Activated naive CD4-positive, alpha-beta T cell treated with Interleukin-2 at 50 U/mL for 16 hours (primary cell): ENCODE measurements around the gene RPAP2.
"Not testable (repeated sequence)": the region's sequence is repeated elsewhere in the genome, so short reads cannot be mapped to it uniquely, and the experiment has no call there.

ENCODE experiments used
- DNase-seq: peaks from one replicate; pipeline ENCODE4 v3.0.0-alpha.2; 2020

The RPAP2 gene

GRCh38 chr1:92377991-92378390 is 79.1 kb downstream of the RPAP2 start:
- DNase-seq = not testable (repeated sequence)

GRCh38 chr1:92380867-92381266 is 82.0 kb downstream of the RPAP2 start:
- DNase-seq = no peak

GRCh38 chr1:92393966-92394365 is 95.1 kb downstream of the RPAP2 start:
- not testable (repeated sequence) for DNase-seq

DNA sequence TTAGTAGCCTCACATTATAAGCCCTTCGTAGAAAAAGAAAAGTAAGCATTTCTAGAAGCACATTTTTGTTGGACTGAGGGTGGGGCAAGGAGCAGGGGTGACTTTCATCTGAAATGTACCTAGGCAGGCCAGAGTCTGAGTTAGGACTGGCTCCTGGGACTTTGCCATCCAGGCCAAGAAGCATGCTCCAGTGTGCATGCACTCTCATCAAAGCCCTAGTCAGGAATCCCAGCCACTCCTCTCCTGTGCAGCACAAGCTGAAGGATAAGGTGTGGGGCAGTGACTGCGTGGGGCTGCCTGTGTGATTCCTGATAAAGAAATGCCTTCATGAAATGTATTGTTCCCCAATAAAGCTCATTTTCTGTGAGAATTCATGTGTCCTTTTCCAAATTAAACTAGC is 99.7 kb downstream of the RPAP2 start:
- DNase-seq = no peak

DNA sequence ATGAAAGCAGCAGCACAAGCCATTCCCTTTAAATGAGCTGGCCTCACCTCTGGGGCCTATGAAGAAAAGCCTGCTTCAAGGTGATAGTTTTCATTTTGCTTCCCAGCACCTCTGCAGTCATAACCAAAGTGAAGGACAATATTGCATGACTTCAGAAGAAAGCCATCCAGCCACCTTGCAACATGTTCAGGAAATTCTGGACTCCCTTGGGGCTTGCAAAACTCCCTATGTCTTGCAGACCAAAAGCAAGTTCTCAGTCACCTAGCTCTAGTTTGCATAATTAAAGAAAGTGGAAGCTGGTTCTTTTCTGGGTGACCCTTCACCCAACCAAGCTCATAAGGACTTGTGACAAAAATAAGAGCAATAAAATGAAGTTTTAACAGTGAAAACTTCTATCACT is 100.2 kb downstream of the RPAP2 start:
- no peak for DNase-seq

DNA sequence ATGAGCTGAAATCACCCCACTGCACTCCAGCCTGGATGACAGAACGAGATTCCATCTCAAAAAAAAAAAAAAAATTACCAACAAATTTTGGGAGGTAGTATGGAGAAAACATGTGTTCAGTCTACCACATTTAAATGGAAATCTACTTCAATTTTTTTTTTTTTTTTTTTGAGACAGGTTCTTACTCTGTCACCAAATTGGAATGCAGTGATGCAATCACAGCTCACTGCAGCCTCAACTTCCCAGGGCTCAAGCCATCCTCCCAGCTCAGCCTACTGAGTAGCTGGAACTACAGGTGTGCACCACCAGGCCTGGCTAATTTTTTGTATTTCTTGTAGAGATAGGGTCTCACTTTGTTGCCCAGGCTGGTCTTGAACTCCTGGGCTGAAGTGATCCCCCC is 105.8 kb downstream of the RPAP2 start:
- no peak for DNase-seq

- no peak for DNase-seq
Measured at GRCh38 chr1:92408825-92409224, 110.0 kb downstream of the RPAP2 start.

- no peak for DNase-seq
Measured at GRCh38 chr1:92409946-92410549, 111.2 kb downstream of the RPAP2 start.

GRCh38 chr1:92410706-92411105 is 111.8 kb downstream of the RPAP2 start:
- DNase-seq = peak; percentile 27

DNA sequence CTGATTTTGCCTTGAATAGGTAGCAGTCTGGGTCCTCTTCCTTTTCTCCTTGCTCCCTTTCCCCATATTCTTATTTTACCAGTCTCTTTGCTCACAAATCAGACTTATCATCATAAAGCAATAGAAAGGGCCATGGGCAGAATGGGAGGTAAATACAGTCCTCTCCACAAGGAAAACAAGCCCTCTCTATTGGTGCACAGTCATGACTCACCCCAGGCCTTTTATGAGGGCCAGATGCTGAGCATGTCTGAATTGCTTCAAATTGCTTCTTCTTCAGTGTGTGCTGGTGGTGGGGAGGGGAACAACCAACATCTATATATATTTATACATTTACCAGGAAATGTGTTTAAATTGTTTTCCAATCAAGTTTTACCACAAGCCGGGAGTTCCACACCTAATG is 112.7 kb downstream of the RPAP2 start:
- DNase-seq = no peak

- DNase-seq = no peak
Measured at GRCh38 chr1:92419642-92420041, 120.8 kb downstream of the RPAP2 start.

GRCh38 chr1:92424381-92424780 is 125.5 kb downstream of the RPAP2 start:
- DNase-seq = no peak

DNA sequence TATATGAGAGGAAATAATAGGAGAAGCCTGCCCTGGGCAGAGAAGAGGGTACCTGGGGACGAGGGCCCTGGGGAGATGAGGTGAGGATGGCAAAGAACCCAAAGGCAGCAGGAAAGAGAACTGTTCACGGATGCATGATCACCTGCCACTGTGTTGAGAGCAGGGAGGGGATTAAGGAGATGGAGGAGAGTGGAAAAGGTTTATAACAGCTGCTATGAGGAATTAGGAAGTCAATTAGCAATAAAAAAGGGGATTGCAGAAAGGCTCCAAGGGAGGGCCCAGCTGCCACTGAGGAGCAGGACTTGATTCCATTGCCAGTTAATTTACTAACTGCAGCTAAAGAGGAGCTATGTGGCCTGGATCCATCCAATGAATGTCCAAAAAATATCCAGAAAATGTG is 126.8 kb downstream of the RPAP2 start:
- no peak for DNase-seq

- no peak for DNase-seq
Measured at GRCh38 chr1:92430030-92430429, 131.2 kb downstream of the RPAP2 start.

DNA sequence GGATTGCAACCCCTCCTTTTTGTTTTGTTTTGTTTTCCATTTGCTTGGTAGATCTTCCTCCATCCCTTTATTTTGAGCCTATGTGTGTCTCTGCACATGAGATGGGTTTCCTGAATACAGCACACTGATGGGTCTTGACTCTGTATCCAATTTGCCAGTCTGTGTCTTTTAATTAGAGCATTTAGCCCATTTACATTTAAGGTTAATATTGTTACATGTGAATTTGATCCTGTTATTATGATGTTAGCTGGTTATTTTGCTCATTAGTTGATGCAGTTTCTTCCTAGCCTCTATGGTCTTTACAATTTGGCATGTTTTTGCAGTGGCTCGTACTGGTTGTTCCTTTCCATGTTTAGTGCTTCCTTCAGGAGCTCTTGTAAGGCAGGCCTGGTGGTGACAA is 135.7 kb downstream of the RPAP2 start:
- DNase-seq = not testable (repeated sequence)

DNA sequence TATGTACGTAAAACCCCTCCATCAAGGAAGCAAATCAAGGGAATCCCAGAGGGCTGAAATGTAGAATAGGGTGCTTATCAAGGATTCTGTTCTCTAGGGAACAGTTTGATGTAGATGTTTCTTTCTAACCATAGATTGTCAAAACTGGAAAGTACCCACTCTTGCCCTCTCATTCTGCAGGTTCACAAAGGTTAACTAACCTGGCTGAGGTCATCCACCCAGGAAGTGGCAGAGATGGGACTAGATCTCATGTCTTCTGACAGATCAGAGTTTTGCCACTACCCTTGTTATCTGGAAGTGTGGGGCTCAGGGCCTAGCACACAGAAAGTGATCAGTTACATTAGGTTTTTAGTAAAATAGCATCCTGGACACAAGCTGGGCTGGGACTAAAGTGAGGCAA is 140.4 kb downstream of the RPAP2 start:
- DNase-seq = no peak

GRCh38 chr1:92441316-92441696 is 142.4 kb downstream of the RPAP2 start:
- no peak for DNase-seq

- no peak for DNase-seq
Measured at GRCh38 chr1:92441697-92442342, 143.0 kb downstream of the RPAP2 start.

DNA sequence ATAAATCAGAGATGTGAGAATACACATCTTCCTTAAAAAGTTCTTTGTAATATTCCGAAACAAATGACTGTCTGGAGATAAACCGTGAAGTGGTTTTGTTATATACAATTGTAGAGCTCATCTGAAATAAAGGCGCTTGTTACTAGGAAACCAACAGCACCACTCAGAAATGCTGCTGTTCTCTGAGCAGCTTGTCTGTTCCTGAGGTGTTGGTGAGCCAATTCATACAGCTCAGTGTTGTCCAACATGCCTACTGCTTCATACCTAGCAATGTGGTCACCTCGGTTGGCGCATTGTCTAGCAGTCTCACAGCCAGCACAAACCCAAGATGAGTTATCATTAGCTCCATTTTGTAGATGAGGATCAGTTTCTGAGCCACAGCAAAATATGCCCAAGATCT is 143.5 kb downstream of the RPAP2 start:
- no peak for DNase-seq

- DNase-seq = no peak
Measured at GRCh38 chr1:92443893-92444292, 145.0 kb downstream of the RPAP2 start.

GRCh38 chr1:92444351-92444750 is 145.5 kb downstream of the RPAP2 start:
- no peak for DNase-seq

- DNase-seq = no peak
Measured at GRCh38 chr1:92445865-92446264, 147.0 kb downstream of the RPAP2 start.

- no peak for DNase-seq
Measured at GRCh38 chr1:92446546-92446945, 147.7 kb downstream of the RPAP2 start.

DNA sequence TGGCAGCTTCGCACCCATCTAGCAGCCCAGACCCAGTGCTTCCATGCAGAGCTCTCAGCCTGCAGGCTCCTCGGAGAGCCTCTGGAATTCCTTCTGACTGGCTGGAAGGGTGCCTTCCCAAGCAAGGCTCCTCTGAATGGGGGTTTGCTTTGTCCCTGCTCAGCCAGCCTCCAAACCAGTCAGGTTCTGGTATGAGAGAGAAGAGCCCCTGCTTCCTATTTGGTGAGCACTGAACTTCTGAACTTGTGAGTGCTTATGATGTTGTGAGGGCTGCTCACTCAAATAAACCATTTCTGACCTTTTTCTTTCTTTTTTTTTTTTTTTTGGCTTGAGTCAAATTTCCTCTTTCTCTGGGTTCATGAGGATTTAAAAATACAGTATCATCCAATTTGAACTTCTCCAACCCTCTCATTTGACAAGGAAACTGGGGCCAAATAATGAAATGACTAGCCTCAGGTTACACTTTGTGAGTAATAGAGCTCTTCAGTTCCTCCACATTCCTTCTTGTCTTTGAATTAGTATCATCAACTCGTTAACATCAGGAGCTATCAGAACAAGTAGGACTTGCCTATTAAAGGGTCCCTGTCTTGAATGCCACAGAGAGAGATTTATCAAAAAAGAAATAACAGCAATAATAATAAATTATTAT is 148.3 kb downstream of the RPAP2 start:
- no peak for DNase-seq

DNA sequence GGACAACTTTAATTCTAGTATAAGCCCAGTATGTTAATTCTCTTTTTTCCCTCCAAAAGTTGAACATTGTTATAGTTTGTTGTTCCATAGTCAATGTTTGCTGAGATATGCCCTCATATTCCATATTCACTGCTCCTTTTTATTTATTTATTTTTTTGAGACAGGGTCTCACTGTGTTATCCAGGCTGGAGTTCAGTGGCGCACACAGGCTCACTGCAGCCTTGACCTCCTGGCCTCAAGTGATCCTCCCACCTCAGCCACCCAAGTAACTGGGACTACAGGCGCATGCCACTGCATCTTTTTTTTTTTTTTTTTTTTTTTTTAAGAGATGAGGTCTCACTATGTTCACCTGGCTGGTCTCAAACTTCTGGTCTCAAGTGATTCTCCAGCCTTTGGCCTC is 149.1 kb downstream of the RPAP2 start:
- DNase-seq = no peak
